GM12874 (cell line): Measurements from ENCODE around the gene SLC39A11.

Experiments used
- CTCF ChIP-seq: IDR thresholded peaks from 2 replicates; pipeline ENCODE4 v1.5.1; 2011; ENCODE audit warnings: low read depth, mild to moderate bottlenecking, control low read depth, low read length, moderate library complexity; ENCODE audit not compliant: insufficient read depth

Gene SLC39A11

GRCh38 chr17:73121506-73121905, 29.0 kb upstream of the SLC39A11 start:
- no peak for TF ChIP-seq CTCF

- no peak for TF ChIP-seq CTCF
Observed at GRCh38 chr17:73119631-73120030, 27.1 kb upstream of the SLC39A11 start.

GRCh38 chr17:73118951-73119391, 26.5 kb upstream of the SLC39A11 start:
- no peak for TF ChIP-seq CTCF

GRCh38 chr17:73118139-73118538, 25.7 kb upstream of the SLC39A11 start:
- no peak for TF ChIP-seq CTCF

GRCh38 chr17:73112246-73112645, 19.8 kb upstream of the SLC39A11 start:
- no peak for TF ChIP-seq CTCF

- TF ChIP-seq CTCF: no peak
Observed at GRCh38 chr17:73111386-73111785, 18.9 kb upstream of the SLC39A11 start.

- no peak for TF ChIP-seq CTCF
Observed at GRCh38 chr17:73107191-73107590, 14.7 kb upstream of the SLC39A11 start.

- TF ChIP-seq CTCF: no peak
Observed at GRCh38 chr17:73105431-73105830, 12.9 kb upstream of the SLC39A11 start.
